NCI-H1105 (cell line): ENCODE measurements around the gene ITPRIPL1.
"Not testable (repeated sequence)": the region's sequence is repeated elsewhere in the genome, so short reads cannot be mapped to it uniquely, and the experiment has no call there.

ENCODE experiments used
- DNase-seq: peaks from one replicate; lab custom pipeline; 2025; lab: John Stamatoyannopoulos, UW

ITPRIPL1 gene

GRCh38 chr2:96325041-96325883 is at the start of gene ITPRIPL1:
TSS of gene ITPRIPL1 (plus strand) at chr2:96325317. CDS start at chr2:96325840, 523 bp downstream.
- no peak for DNase-seq

GRCh38 chr2:96276787-96277499 is 48.2 kb upstream of the ITPRIPL1 start:
- DNase-seq, result no peak

- DNase-seq, result no peak
These were observed 37.8 kb upstream of the ITPRIPL1 start for GRCh38 chr2:96287273-96287856.

GRCh38 chr2:96291751-96292150 is 33.4 kb upstream of the ITPRIPL1 start:
- DNase-seq, result no peak

- not testable (repeated sequence) for DNase-seq
These were observed 30.8 kb upstream of the ITPRIPL1 start for GRCh38 chr2:96294271-96294670.

GRCh38 chr2:96296925-96297324 is 28.2 kb upstream of the ITPRIPL1 start:
- no peak for DNase-seq

- no peak for DNase-seq
These were observed 23.3 kb upstream of the ITPRIPL1 start for GRCh38 chr2:96301865-96302264.

GRCh38 chr2:96304606-96305005 is 20.5 kb upstream of the ITPRIPL1 start:
- no peak for DNase-seq

- DNase-seq, result peak; percentile 82
These were observed 19.8 kb upstream of the ITPRIPL1 start, which contains the start of gene SNRNP200 for GRCh38 chr2:96305091-96305978. TSS of gene SNRNP200 (minus strand) at chr2:96305546. CDS start at chr2:96305437, 109 bp downstream.

- no peak for DNase-seq
These were observed 19.2 kb upstream of the ITPRIPL1 start for GRCh38 chr2:96305979-96306308.

GRCh38 chr2:96306370-96306769 is 18.7 kb upstream of the ITPRIPL1 start:
- no peak for DNase-seq

GRCh38 chr2:96308248-96308647 is 16.9 kb upstream of the ITPRIPL1 start:
- DNase-seq, result peak; percentile 4

- no peak for DNase-seq
These were observed 10.1 kb upstream of the ITPRIPL1 start for GRCh38 chr2:96315005-96315399.

GRCh38 chr2:96315400-96316071 is 9.6 kb upstream of the ITPRIPL1 start:
- DNase-seq, result no peak

- DNase-seq, result no peak
These were observed 8.1 kb upstream of the ITPRIPL1 start for GRCh38 chr2:96316999-96317398.

GRCh38 chr2:96317584-96317997 is 7.5 kb upstream of the ITPRIPL1 start:
- no peak for DNase-seq

- DNase-seq, result no peak
These were observed 6.4 kb upstream of the ITPRIPL1 start for GRCh38 chr2:96318723-96319122.

- no peak for DNase-seq
These were observed 5.7 kb upstream of the ITPRIPL1 start for GRCh38 chr2:96319396-96319795.

- no peak for DNase-seq
These were observed 4.8 kb upstream of the ITPRIPL1 start for GRCh38 chr2:96320326-96320725.

- no peak for DNase-seq
These were observed 4.1 kb upstream of the ITPRIPL1 start for GRCh38 chr2:96320728-96321622.
